Fibroblast of the aortic adventitia (primary cell): ENCODE measurements around the gene UCN3. TPM values are rescaled to one million over a fixed set of nuclear protein-coding genes. Genes with fewer than 3 reads are reported as not detected.

Experiments
- DNase-seq: peaks from one replicate; pipeline ENCODE4 v3.0.0-alpha.2; 2010; ENCODE audit warnings: low read depth
- H3K4me3 ChIP-seq: 2 replicates; pipeline ENCODE4 v1.5.1; 2011; ENCODE audit warnings: low read depth, mild to moderate bottlenecking, control low read depth, low read length, moderate library complexity
- CTCF ChIP-seq: IDR thresholded peaks from 2 replicates; pipeline ENCODE4 v1.5.1; 2011; ENCODE audit warnings: mild to moderate bottlenecking, low read length, control low read depth, inconsistent platforms; ENCODE audit not compliant: insufficient read depth
- total RNA-seq: library from RNA; depleted of rRNA; stranded (reverse); fragments of >200 nt; gene quantifications from 2 replicates; pipeline ENCODE4 v1.2.3, GENCODE V29; 2012; ENCODE audit warnings: low replicate concordance

The UCN3 gene
- total RNA-seq, 1 donor: not detected

GRCh38 chr10:5393529-5393928, 28.8 kb downstream of the UCN3 start:
- TF ChIP-seq CTCF: no peak
- no peak for DNase-seq
- no peak overlapping the region for H3K4me3 ChIP-seq

GRCh38 chr10:5395168-5395567, 30.4 kb downstream of the UCN3 start:
- no peak for DNase-seq

GRCh38 chr10:5396556-5397300, 32.0 kb downstream of the UCN3 start:
- no peak for TF ChIP-seq CTCF
- DNase-seq: no peak
- no peak overlapping the region for H3K4me3 ChIP-seq

More at GRCh38 chr10:5395168-5395567, 30.4 kb downstream of the UCN3 start:
- no peak for TF ChIP-seq CTCF
- no peak overlapping the region for H3K4me3 ChIP-seq

DNA sequence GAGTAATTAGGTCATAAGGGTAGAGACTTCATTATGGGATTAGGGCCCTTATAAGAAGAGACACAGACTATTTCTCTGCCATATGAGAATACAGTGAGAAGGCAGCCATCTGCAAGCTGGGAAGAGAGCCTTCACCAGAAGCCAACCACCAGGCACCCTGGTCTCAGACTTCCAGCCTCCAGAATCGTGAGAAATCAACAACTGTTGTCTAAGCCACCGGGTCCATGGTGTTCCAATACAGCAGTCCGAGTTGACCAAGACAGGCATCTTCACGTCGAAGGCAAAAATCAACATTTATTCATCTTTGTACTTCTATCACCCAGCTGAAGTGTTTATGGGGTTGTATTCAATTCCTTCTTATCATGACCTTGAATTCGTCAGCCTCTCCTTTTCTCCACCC, 34.6 kb downstream of the UCN3 start:
- DNase-seq: no peak
- TF ChIP-seq CTCF: no peak
- no peak overlapping the region for H3K4me3 ChIP-seq

DNA sequence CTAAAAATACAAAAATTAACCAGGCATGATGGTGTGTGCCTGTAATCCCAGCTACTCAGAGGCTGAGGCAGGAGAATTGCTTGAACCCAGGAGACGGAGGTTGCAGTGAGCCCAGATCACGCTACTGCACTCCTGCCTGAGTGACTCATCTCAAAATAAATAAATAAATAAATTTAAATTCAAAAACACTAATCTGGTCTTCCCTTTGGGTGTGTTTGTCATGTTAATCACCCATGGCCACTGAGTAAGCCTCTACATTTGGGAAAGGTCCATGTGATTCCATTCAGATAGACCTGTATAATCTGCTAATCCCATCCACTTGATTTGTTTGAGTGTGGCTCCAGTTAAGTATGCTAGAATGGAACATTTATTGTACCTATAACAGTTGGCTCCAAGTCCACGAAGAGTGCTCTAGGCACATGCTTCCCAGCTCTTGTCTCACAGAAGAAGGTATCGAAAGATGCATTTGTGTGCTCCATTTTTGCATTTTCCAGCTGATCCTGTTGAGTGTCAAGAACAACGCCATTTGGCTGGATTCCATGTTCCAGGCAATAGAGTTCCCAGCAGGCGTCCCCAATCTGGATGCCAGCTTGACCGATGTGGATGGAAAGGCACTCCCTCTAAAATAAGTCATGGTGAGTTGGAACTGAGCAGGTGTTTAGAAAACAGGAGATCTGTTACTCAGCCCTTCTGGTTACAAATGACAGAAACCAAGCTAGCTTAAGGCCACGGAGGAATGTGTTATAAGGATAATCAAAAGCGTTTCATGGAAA, 35.9 kb downstream of the UCN3 start:
- H3K4me3 ChIP-seq: no peak overlapping the region
- no peak for TF ChIP-seq CTCF
- DNase-seq: no peak

DNA sequence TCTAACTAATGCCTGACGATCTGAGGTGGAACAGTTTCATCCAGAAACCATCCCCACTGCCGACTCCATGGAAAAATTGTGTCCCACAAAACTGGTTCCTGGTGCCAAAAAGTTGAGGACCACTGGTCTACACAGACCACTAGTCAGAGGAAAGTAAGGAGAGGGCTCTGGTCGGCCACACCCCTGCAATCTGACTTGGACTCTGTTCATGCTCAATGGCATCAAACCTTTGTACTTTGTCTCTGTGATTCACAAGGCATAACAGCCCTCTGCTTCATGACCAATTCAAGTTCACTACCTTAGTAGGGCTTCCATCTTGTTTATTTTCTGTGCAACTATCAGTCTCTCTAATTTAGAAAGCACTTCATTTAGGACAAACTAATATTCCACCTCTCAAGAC, 38.0 kb downstream of the UCN3 start:
- H3K4me3 ChIP-seq: no peak overlapping the region
- DNase-seq: no peak
- TF ChIP-seq CTCF: no peak
